Esophagus squamous epithelium (tissue), 5 donors: ENCODE results near the gene GATA2. TPM values are rescaled to one million over a fixed set of nuclear protein-coding genes. Genes with fewer than 3 reads are reported as not detected.

ENCODE experiments used
- DNase-seq: peaks from one replicate; lab custom pipeline; 2025; lab: John Stamatoyannopoulos, UW
- H3K27ac ChIP-seq, 4 donors: fragments of 200-600 bp; sonication (generic); one replicate each; pipeline ENCODE4 v1.5.1; 2016 to 2019; ENCODE audit warnings: mild to moderate bottlenecking in 1 of 4
- H3K27me3 ChIP-seq, 4 donors: fragments of 200-600 bp; sonication (generic); 1 replicate in 3 of 4; 2 replicates in 1 of 4; pipeline versions ENCODE4 v1.5.1 to v1.6.0; 2017 to 2021; ENCODE audit warnings: antibody characterized with exemption in 1 of 4
- H3K36me3 ChIP-seq, 3 donors: fragments of 200-600 bp; sonication (generic); one replicate each; pipeline ENCODE4 v1.5.1; 2016 to 2019
- H3K4me1 ChIP-seq, 3 donors: fragments of 200-600 bp; sonication (generic); one replicate each; pipeline ENCODE4 v1.5.1; 2017 to 2019
- H3K4me3 ChIP-seq, 4 donors: fragments of 200-600 bp; sonication (generic); 1 replicate in 3 of 4; 2 replicates in 1 of 4; pipeline ENCODE4 v1.5.1; 2016 to 2019; ENCODE audit warnings: mild to moderate bottlenecking in 2 of 4, moderate library complexity in 1 of 4
- H3K9me3 ChIP-seq, 3 donors: fragments of 200-600 bp; sonication (generic); one replicate each; pipeline ENCODE4 v1.5.1; 2016 to 2019
- CTCF ChIP-seq, 6 experiments: fragments of 450-650 bp in 4 of 6; fragments of 200-600 bp in 2 of 6; sonication (generic) in 2 of 6; IDR thresholded peaks; one replicate each; pipeline ENCODE4 v1.5.1; 2016 to 2019; ENCODE audit warnings: antibody characterized with exemption in 6 of 6, mild to moderate bottlenecking in 4 of 6, moderate library complexity in 4 of 6
- POLR2A ChIP-seq, 4 donors: fragments of 450-650 bp; IDR thresholded peaks; one replicate each; pipeline ENCODE4 v1.6.1; 2017; ENCODE audit warnings: antibody characterized with exemption in 4 of 4, mild to moderate bottlenecking in 4 of 4, moderate library complexity in 3 of 4
- WGBS, 2 donors: methylation state at CpG; one replicate each; pipeline ENCODE4 v1.1.5; 2018; 5-methylcytosine and 5-hydroxymethylcytosine counted together
- intact Hi-C: fragments of 100-400 bp; cut with DNase I; formaldehyde crosslinking; loops from one replicate; pipeline ENCODE4 v1.15.0; 2022
- total RNA-seq, 4 donors: library from RNA; depleted of rRNA; stranded (reverse); fragments of >200 nt; gene quantifications; one replicate each; pipeline ENCODE4 v1.1.0, GENCODE V29; 2016
- donor health status: DM: yes; HTN: yes; CAD: no.

Gene GATA2
- total RNA-seq = 10 to 100 TPM in 1 of 4 donors, 1 to 10 TPM in 3; 1.6 to 12.8 (median 1.9) TPM

DNA sequence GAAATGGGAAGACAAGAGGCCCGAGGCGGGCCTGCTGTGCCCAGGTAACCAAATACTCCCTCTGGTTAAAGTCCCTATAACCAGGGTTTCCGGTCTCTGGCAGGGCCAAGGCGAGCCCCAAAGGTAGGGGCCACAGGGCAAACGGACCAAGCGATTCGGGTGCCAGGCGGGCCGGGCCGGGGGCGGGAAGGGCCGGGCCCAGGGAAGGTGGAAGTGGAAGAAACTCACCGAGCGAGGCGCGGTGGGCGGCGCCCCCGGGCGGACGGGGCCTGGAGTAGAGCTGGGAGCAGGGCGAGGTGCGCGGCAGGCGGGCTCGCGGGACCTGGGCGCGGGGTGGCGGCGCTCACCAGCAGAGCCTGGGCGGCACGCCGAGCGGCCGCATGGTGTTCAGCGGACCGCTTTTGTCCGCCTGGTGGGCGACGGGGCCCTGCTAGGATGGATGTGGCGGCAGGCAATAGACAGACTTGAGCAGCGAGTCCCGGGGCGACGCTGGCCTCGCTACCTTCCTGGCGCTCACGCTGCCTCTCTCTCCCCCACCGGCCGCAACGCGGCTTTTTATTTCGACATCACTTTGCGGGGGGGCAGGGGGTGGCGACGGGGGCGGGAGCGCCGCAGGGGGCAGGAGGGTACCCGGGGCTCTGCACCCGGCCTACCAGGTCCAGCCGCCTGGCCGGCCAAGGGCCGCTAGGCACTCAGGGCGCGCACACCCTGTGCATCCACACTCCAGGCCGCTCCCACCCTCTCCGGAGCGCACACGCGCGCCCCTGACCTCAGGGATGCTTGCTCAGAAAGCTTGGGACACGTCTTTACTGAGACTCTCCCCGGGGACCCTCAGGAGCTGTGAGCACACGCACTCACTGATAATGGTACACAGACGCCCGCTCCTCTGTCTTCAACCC, at the start of gene GATA2:
TSS of gene GATA2 (minus strand) at position 531 of the 899 bp plus-strand sequence. CDS start 6,170 bp downstream, outside the sequence.
- H3K4me1 ChIP-seq = peaks cover 35 to 75% (median 42%) of the 10 kb centered on the region in 3 donors
- peaks cover 42 to 100% (median 51%) of the 10 kb centered on the region in 4 donors for H3K27me3 ChIP-seq
- TF ChIP-seq POLR2A (IDR thresholded peaks at IDR 0.05) = peak in 1 of 4 donors; percentile 56
- TF ChIP-seq CTCF (IDR thresholded peaks at IDR 0.05) = no peak
- no peaks in the 10 kb centered on the region for H3K36me3 ChIP-seq
- no peak for DNase-seq
- peak within 1 kb of the TSS in 3 of 4 donors; percentile 35 to 58 (median 42) for H3K4me3 ChIP-seq
- intact Hi-C loops = loop anchor here (10.0 kb wide), 1 partner anchor 398 kb away; no protein-coding TSS in a partner anchor
- H3K9me3 ChIP-seq = no peaks in the 10 kb centered on the region
- WGBS, 2 donors = 12 to 29% methylated on average over 15 of the region's 78 CpGs
- H3K27ac ChIP-seq = peak within 1 kb of the TSS in 1 of 4 donors; percentile 21

DNA sequence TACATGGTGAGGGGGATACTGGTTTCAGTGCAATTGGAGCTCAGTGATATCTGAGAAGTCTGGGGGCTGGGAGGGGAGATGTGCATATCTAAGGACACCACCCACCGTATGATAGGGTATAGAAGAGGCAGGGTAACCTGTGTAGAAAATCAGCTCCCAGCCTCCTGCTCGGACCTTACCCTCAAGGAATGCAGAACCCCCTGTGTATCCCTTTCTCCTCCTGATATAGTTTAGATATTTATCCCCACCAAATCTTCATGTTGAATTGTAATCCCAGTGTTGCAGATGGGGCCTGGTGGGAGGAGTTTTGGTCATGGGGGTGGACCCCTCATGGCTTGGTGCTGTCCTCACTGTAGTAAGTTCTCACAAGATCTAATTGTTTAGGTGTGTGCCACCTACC, 48.2 kb upstream of the GATA2 start:
- TF ChIP-seq POLR2A (IDR thresholded peaks at IDR 0.05) = no peak
- no peak for TF ChIP-seq CTCF (IDR thresholded peaks at IDR 0.05)
- Histone ChIP-seq H3K9me3 (peaks cover 0 to 11% (median 6%) of the 10 kb centered on the region in 3 donors), H3K36me3 (no peaks in the 10 kb centered on the region), H3K27me3 (peaks cover 0 to 46% (median 0%) of the 10 kb centered on the region in 4 donors), H3K4me3 (no peak overlapping the region), H3K4me1 (no peaks in the 10 kb centered on the region), H3K27ac (no peak overlapping the region)
- intact Hi-C loops = no loop called here
- 79 to 85% methylated on average over 2 of the region's 2 CpGs for WGBS, 2 donors
- no peak for DNase-seq

DNA sequence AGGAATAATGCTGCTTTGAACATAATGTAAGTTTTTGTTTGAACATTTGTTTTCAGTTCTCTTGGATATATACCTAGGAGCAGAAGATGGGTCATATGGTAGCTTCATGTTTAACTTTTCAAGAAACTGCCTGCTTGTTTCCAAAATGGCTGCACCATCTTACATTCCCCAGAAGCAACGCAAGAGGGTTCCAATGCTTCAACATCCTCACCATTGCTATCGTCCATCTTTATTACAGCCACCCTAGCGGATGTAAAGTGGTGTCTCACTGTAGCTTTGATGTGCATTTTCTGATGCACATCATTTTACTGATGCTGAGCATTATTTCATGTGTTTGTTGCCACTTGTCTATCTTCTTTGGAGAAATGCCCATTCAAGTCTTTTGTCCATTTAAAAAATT, 46.4 kb upstream of the GATA2 start:
- no peak overlapping the region for H3K27ac ChIP-seq
- H3K4me1 ChIP-seq = no peaks in the 10 kb centered on the region
- 83 to 90% methylated on average over 3 of the region's 3 CpGs for WGBS, 2 donors
- intact Hi-C loops = no loop called here
- H3K36me3 ChIP-seq = no peaks in the 10 kb centered on the region
- peaks cover 0 to 11% (median 6%) of the 10 kb centered on the region in 3 donors for H3K9me3 ChIP-seq
- peaks cover 0 to 63% (median 0%) of the 10 kb centered on the region in 4 donors for H3K27me3 ChIP-seq
- TF ChIP-seq CTCF (IDR thresholded peaks at IDR 0.05) = no peak
- TF ChIP-seq POLR2A (IDR thresholded peaks at IDR 0.05) = no peak
- DNase-seq = no peak
- no peak overlapping the region for H3K4me3 ChIP-seq

GRCh38 chr3:128537091-128537703, 44.2 kb upstream of the GATA2 start:
- no peak overlapping the region for H3K4me3 ChIP-seq
- H3K36me3 ChIP-seq = no peaks in the 10 kb centered on the region
- no peak overlapping the region for H3K27ac ChIP-seq
- no peaks in the 10 kb centered on the region for H3K4me1 ChIP-seq
- H3K27me3 ChIP-seq = peaks cover 0 to 78% (median 0%) of the 10 kb centered on the region in 4 donors
- DNase-seq = no peak
- intact Hi-C loops = no loop called here
- TF ChIP-seq POLR2A (IDR thresholded peaks at IDR 0.05) (no peak), CTCF (IDR thresholded peaks at IDR 0.05) (no peak)
- H3K9me3 ChIP-seq = no peaks in the 10 kb centered on the region
- WGBS, 2 donors = 57 to 64% methylated on average over 4 of the region's 4 CpGs
